Thymus (tissue), 11 donors: ENCODE data around the gene C3orf52. TPM values are rescaled to one million over a fixed set of nuclear protein-coding genes. Genes with fewer than 3 reads are reported as not detected.

ENCODE experiments used
- DNase-seq, 9 donors: peaks; one replicate each; pipeline ENCODE4 v3.0.0-alpha.2; 2013; ENCODE audit warnings: low spot score in 9 of 9, low read depth in 6 of 9, missing footprints in 1 of 9
- H3K27ac ChIP-seq, 2 donors: one replicate each; pipeline ENCODE4 v1.5.1; 2013; ENCODE audit warnings: control low read depth in 1 of 2, low read depth in 1 of 2, low read length in 1 of 2, mild to moderate bottlenecking in 1 of 2, moderate library complexity in 1 of 2
- H3K27me3 ChIP-seq, 2 donors: one replicate each; pipeline ENCODE4 v1.5.1; 2013; ENCODE audit warnings: low read length in 1 of 2; ENCODE audit not compliant: control insufficient read depth in 2 of 2, insufficient read depth in 1 of 2
- H3K36me3 ChIP-seq, 2 donors: one replicate each; pipeline ENCODE4 v1.5.1; 2013; ENCODE audit warnings: low read length in 1 of 2, mild to moderate bottlenecking in 1 of 2, moderate library complexity in 1 of 2; ENCODE audit not compliant: control insufficient read depth in 2 of 2, insufficient read depth in 2 of 2
- H3K4me1 ChIP-seq, 2 donors: one replicate each; pipeline ENCODE4 v1.5.1; 2013; ENCODE audit warnings: low read length in 2 of 2; ENCODE audit not compliant: control insufficient read depth in 2 of 2, insufficient read depth in 2 of 2
- H3K4me3 ChIP-seq, 2 donors: one replicate each; pipeline ENCODE4 v1.5.1; 2013; ENCODE audit warnings: low read length in 2 of 2, control low read depth in 1 of 2, mild to moderate bottlenecking in 1 of 2
- H3K9me3 ChIP-seq, 2 donors: one replicate each; pipeline ENCODE4 v1.5.1; 2013; ENCODE audit warnings: low read length in 1 of 2, mild to moderate bottlenecking in 1 of 2; ENCODE audit not compliant: control insufficient read depth in 2 of 2, insufficient read depth in 1 of 2
- WGBS: extraction: QIAGEN DNeasy Blood & Tissue Kit; methylation state at CpG from one replicate; pipeline ENCODE4 v1.1.7; 2013; 5-methylcytosine and 5-hydroxymethylcytosine counted together
- polyA plus RNA-seq: library from polyadenylated mRNA; stranded (reverse); fragments of 200-250 nt; gene quantifications from one replicate; pipeline ENCODE4 v1.2.3, GENCODE V29; 2013
- total RNA-seq: library from RNA; stranded (reverse); fragments of 120-200 nt; gene quantifications from one replicate; pipeline ENCODE4 v1.2.4, GENCODE V29; 2013
- donor health status: healthy.

Gene C3orf52
- total and polyA plus RNA-seq, 2 donors = 5.8 to 9.9 TPM

DNA sequence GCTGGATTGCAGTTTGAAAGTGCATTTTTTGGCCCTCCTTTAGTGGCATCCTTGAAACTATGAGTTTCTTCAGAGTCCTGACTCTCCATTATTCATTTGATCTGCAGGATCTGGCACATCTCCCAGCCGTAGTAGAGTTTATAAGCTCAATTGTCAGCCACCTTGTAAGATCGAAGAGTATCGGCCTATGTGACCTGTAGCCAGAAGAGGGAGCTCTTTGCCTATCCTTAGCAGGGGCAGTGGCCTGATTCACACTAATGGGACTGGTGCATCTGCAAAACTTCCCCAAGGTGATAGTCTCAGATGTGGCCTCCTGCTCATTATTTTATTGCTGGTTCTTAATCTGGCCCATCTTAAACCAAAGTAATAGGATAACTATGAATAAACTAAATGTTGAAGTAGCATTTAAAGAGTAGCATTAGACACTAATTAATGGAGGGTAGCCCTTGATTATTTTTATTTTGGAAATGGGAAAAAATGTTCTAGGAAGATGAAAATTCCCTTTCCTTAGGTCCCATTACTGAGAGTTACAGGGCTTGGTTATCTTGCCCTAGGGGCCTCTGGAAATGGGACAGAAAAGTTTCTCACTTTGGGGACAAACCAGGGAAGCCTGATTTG, 25.7 kb downstream of the C3orf52 start:
- H3K4me1 ChIP-seq = peaks cover 37 to 57% of the 10 kb centered on the region in 2 donors
- peak in 5 of 9 donors; percentile 73 to 89 (median 78) for DNase-seq
- H3K9me3 ChIP-seq = no peaks in the 10 kb centered on the region
- H3K27ac ChIP-seq = no peak overlapping the region
- 6% methylated on average over 3 of the region's 3 CpGs for WGBS
- no peaks in the 10 kb centered on the region for H3K27me3 ChIP-seq
- no peak overlapping the region for H3K4me3 ChIP-seq
- H3K36me3 ChIP-seq = peaks cover 6 to 16% of the 10 kb centered on the region in 2 donors

- DNase-seq = peak in 1 of 9 donors; percentile 58
- Histone ChIP-seq H3K9me3 (no peaks in the 10 kb centered on the region), H3K4me3 (no peak overlapping the region), H3K36me3 (peaks cover 9% of the 10 kb centered on the region in 2 donors), H3K27ac (peak overlapping the region; percentile 72 to 87), H3K4me1 (peaks cover 58 to 79% of the 10 kb centered on the region in 2 donors), H3K27me3 (no peaks in the 10 kb centered on the region)
- 61% methylated on average over 6 of the region's 6 CpGs for WGBS
Measured at GRCh38 chr3:112114576-112115160, 28.5 kb downstream of the C3orf52 start.

GRCh38 chr3:112115161-112115739, 29.1 kb downstream of the C3orf52 start:
- H3K36me3 ChIP-seq = peaks cover 6 to 11% of the 10 kb centered on the region in 2 donors
- 44% methylated on average over 6 of the region's 6 CpGs for WGBS

GRCh38 chr3:112115806-112116383, 29.7 kb downstream of the C3orf52 start:
- 26% methylated on average over 6 of the region's 6 CpGs for WGBS
- peak overlapping the region; percentile 3 to 87 for H3K27ac ChIP-seq
- no peak overlapping the region for H3K4me3 ChIP-seq
- peaks cover 64 to 91% of the 10 kb centered on the region in 2 donors for H3K4me1 ChIP-seq
- peaks cover 6 to 11% of the 10 kb centered on the region in 2 donors for H3K36me3 ChIP-seq
- no peaks in the 10 kb centered on the region for H3K9me3 ChIP-seq
- H3K27me3 ChIP-seq = no peaks in the 10 kb centered on the region
- peak in 1 of 9 donors; percentile 57 for DNase-seq

More at GRCh38 chr3:112115161-112115739, 29.1 kb downstream of the C3orf52 start:
- H3K9me3 ChIP-seq = no peaks in the 10 kb centered on the region
- peaks cover 63 to 85% of the 10 kb centered on the region in 2 donors for H3K4me1 ChIP-seq
- DNase-seq = peak in 1 of 9 donors; percentile 68
- no peaks in the 10 kb centered on the region for H3K27me3 ChIP-seq
- no peak overlapping the region for H3K4me3 ChIP-seq
- H3K27ac ChIP-seq = peak overlapping the region; percentile 72 to 87

- Histone ChIP-seq H3K36me3 (peaks cover 6 to 10% of the 10 kb centered on the region in 2 donors), H3K4me3 (no peak overlapping the region), H3K27ac (peak overlapping the region; percentile 64 to 87), H3K9me3 (no peaks in the 10 kb centered on the region), H3K4me1 (peaks cover 67 to 92% of the 10 kb centered on the region in 2 donors), H3K27me3 (no peaks in the 10 kb centered on the region)
- 87% methylated on average over 13 of the region's 13 CpGs for WGBS
- peak in 1 of 9 donors; percentile 43 for DNase-seq
Measured at GRCh38 chr3:112116748-112117186, 30.6 kb downstream of the C3orf52 start.

GRCh38 chr3:112117415-112117814, 31.2 kb downstream of the C3orf52 start:
- no peak for DNase-seq
- Histone ChIP-seq H3K27ac (peak overlapping the region; percentile 64 to 87), H3K4me1 (peaks cover 64 to 87% of the 10 kb centered on the region in 2 donors), H3K9me3 (no peaks in the 10 kb centered on the region), H3K27me3 (no peaks in the 10 kb centered on the region), H3K4me3 (no peak overlapping the region), H3K36me3 (peaks cover 6 to 10% of the 10 kb centered on the region in 2 donors)
- 97% methylated on average over 1 of the region's 1 CpG for WGBS

DNA sequence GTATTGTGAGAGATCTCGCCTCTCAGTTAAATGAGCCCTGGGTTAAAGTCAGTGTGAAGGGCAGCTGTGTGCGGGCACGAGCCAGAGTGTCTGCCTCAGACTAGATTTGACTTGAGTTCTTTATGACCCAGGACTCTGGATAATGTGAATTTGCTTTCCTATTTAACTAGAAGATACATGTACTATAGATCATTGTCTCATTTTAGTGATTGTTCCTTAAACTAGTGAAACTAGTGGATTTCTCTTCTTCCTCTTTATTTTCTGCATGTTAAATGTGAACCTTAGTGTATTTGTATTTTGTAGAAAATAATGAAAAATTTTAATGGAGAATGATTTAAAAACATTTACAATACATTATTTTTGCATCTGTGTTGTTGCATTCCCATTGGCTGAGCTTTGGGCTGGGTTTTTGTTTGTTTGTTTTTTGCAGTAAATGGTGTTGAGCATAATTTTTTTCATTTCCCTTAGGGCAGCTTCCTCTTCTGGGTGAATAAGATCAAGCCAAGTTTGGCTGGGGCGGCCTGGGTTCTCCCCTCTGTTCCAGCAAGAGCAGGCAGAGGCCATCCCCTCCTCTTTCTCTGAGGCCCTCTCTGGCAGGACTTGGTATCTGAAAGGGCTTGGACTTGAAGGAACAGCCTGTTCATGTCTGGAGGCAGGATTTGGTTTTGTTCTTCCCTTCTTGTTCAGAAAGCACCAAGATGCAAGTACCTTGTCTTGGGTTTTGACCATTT, 31.8 kb downstream of the C3orf52 start:
- Histone ChIP-seq H3K27me3 (no peaks in the 10 kb centered on the region), H3K9me3 (no peaks in the 10 kb centered on the region), H3K4me3 (no peak overlapping the region), H3K36me3 (peaks cover 9 to 16% of the 10 kb centered on the region in 2 donors), H3K27ac (peak overlapping the region in 1 of 2 donors; percentile 87), H3K4me1 (peaks cover 61 to 81% of the 10 kb centered on the region in 2 donors)
- WGBS = 86% methylated on average over 4 of the region's 4 CpGs
- peak in 1 of 9 donors; percentile 40 for DNase-seq

DNA sequence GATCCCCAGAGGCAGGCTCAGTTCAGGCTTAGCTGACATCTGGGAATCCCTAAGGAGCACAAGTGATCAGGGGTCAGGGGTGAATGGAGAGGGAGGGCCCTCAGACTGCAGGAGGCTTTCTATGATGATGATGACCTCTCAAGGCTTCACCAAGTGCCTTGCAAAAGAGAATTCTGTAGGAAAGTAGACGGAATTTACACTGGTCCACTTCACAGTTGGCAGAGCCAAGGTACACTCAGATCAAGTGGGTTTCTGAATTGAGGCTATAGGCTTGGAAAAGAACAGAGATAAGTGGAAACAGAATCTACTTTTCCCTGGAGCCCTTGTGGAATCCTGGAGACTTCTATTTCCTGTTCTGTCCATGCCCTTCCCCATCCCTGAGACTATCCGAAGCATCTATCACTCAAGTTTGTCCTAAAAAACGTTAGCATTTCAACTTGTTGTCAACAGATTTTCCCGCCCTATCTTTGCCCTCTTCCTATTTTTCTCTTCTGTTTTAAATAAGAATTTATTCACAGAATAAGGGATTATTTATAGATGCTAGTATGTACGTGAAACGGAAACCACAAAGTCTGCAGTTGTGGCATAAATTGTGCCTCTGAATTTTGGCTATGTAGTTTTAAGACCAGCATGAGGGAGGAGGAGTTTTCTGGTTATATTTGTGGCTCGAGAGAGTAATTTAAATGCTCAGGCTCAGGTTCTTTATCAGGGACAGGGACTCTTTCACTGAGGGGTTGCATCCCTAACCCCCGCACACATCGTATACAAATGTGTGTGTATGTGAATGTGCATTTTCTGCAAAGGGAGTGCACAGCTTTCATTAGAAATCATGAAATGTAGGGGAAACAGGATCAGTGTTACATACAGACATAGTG, 34.0 kb downstream of the C3orf52 start:
- 12% methylated on average over 9 of the region's 9 CpGs for WGBS
- peak in 3 of 9 donors; percentile 49 to 75 (median 50) for DNase-seq
- Histone ChIP-seq H3K9me3 (no peaks in the 10 kb centered on the region), H3K4me3 (no peak overlapping the region), H3K27ac (peak overlapping the region; percentile 22 to 77), H3K36me3 (peaks cover 19 to 35% of the 10 kb centered on the region in 2 donors), H3K4me1 (peaks cover 57 to 74% of the 10 kb centered on the region in 2 donors), H3K27me3 (no peaks in the 10 kb centered on the region)
